GM06990 (cell line): Measurements from ENCODE around the gene MAPK1IP1L.

Experiments
- DNase-seq: peaks from one replicate; pipeline ENCODE4 v3.0.0-alpha.2; 2011; ENCODE audit not compliant: insufficient read length; ENCODE audit errors: extremely low read depth
- H3K27me3 ChIP-seq: replicated peaks from 2 replicates; pipeline ENCODE4 v1.6.0; 2011; ENCODE audit warnings: low read length; ENCODE audit not compliant: control insufficient read depth, insufficient read depth
- H3K36me3 ChIP-seq: 2 replicates; pipeline ENCODE4 v1.5.1; 2011; ENCODE audit warnings: low read length; ENCODE audit not compliant: control insufficient read depth, insufficient read depth
- H3K4me3 ChIP-seq: replicated peaks from 2 replicates; pipeline ENCODE4 v1.5.1; 2011; ENCODE audit warnings: low read depth, mild to moderate bottlenecking, control low read depth, low read length
- TF ChIP-seq, protein P1 (sequence below): IDR thresholded peaks from 2 replicates; pipeline ENCODE4 v1.5.1; 2011; ENCODE audit warnings: low read length, control low read depth, mild to moderate bottlenecking, inconsistent platforms; ENCODE audit not compliant: insufficient read depth, poor library complexity, severe bottlenecking

The MAPK1IP1L gene

DNA sequence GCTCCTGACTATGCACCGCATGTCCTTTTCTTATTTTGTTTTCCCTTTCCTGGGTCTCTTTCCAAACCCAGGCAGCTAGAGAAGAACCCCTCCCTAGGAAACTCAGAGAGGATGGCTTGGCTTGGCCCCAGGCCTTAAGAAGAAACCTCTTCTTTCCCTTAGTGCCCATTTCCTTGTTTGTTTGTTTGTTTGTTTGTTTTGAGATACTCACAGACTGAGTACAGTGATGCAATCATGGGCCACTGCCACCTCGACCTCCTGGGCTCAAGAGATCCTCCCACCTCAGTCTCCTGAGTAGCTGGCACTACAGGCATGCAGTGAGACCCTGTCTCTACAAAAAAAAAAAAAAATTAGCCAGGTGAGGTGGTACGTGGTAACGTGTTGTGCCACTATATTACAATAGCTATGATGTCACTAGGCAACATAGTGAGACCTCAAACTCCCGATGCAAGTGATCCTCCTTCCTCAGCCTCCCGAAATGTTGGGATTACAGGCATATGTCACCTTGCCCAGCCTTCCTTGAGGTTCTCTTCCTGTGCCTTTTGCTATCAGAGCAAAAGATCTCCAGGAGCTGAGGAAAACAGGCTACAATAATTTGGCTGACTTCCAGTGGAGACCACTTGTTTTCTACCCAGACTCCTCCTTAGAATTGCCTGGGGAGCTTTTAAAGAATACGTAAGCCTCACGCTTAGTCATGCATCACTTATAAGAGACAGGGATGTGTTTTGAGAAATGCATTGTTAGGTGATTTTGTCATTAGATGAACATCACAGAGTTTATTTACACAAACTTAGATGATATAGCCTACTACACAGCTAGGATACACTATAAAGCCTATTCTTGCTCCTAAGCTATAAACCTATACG, 43.1 kb downstream of the MAPK1IP1L start:
- Histone ChIP-seq H3K4me3 (no peak overlapping the region), H3K36me3 (no peaks in the 10 kb centered on the region), H3K27me3 (no peaks in the 10 kb centered on the region)
- TF ChIP-seq, protein P1, sequence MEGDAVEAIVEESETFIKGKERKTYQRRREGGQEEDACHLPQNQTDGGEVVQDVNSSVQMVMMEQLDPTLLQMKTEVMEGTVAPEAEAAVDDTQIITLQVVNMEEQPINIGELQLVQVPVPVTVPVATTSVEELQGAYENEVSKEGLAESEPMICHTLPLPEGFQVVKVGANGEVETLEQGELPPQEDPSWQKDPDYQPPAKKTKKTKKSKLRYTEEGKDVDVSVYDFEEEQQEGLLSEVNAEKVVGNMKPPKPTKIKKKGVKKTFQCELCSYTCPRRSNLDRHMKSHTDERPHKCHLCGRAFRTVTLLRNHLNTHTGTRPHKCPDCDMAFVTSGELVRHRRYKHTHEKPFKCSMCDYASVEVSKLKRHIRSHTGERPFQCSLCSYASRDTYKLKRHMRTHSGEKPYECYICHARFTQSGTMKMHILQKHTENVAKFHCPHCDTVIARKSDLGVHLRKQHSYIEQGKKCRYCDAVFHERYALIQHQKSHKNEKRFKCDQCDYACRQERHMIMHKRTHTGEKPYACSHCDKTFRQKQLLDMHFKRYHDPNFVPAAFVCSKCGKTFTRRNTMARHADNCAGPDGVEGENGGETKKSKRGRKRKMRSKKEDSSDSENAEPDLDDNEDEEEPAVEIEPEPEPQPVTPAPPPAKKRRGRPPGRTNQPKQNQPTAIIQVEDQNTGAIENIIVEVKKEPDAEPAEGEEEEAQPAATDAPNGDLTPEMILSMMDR, result no peak
- no peak for DNase-seq

DNA sequence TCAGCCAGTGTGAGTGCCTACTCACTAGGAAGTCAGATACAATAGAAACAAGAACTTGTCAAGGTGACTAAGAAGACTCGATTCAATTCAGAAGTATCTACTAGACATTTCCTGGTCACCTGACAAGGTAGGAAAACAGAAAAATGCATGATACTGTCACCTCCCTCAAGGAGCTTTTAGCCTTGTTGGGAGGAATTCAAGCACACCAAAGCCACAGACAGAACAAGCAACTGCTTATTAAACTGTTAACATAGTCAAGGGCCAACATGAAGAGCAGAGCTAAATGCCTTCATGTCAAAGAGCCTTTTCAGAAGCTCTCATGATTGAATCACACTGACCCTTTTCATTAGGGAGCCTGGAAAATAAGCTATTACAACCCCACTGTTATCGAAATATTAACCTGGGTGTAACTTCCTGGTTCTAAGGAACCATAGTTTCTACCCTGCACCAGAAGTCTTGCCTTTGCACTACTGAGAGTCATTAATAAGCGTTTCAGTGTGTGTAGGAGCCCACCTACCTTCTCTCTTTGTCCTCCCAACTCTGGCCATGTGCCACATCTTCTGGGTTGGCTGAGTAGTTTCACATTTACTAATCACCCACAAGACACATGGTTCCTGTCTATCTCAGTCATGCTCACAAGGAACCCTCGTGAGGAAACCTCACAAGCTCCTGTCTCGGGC, 46.6 kb downstream of the MAPK1IP1L start:
- Histone ChIP-seq H3K4me3 (no peak overlapping the region), H3K27me3 (no peaks in the 10 kb centered on the region), H3K36me3 (no peaks in the 10 kb centered on the region)
- TF ChIP-seq, protein P1, result no peak
- DNase-seq, result peak; percentile 80

DNA sequence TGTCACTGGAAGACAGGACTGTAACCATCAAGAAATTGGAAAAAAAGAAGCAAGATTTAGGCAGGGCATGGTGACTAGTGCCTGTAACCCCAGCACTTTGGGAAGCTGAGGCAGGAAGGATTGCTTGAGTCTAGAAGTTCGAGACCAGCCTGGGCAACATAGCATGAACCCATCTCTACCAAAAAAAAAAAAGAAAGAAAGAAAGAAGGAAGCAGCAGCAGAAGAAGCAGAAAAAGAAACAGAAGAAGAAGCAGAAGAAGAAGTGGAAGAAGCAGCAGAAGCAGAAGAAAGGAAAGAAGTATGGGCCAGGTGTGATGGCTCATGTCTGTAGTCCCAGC, 47.1 kb downstream of the MAPK1IP1L start:
- H3K36me3 ChIP-seq, result no peaks in the 10 kb centered on the region
- H3K27me3 ChIP-seq, result no peaks in the 10 kb centered on the region
- no peak overlapping the region for H3K4me3 ChIP-seq
- no peak for DNase-seq
- TF ChIP-seq, protein P1, result no peak

DNA sequence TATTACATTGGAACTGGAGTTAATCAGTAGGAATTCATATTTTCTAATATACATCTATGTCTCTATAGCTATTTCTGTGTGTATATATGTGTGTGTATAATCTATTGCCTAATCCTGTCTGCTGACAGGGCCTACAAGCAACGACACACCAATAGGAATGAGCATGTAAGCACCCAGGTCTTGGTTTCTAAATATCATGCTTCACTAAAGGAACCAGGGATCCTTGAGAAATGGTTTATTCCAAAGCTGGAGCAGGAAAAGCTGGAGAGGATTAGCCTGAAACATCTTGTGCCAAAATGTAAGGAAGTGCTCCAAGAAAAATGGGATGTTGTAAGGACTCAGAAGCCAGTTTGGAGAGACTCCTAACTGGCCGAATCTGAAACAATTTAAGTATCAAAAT, 48.3 kb downstream of the MAPK1IP1L start:
- H3K4me3 ChIP-seq, result no peak overlapping the region
- no peaks in the 10 kb centered on the region for H3K27me3 ChIP-seq
- TF ChIP-seq, protein P1, result no peak
- no peaks in the 10 kb centered on the region for H3K36me3 ChIP-seq
- DNase-seq, result no peak

DNA sequence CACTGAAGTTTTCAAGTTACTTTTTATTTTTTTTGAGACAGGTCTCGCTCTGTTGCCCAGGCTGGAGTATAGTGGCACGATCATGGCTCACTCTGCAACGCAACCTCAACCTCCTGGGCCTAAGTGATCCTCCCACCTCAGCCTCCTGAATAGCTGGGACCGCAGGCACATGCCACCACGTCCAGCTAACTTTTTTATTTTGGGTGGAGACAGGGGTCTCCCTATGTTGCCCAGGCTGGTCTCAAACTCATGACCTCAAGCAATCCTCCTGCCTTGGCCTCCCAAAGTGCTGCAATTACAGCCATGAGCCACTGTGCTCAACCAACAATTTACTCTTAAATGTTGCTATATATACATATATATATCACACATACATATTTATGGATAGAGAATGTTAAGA, 50.3 kb downstream of the MAPK1IP1L start:
- Histone ChIP-seq H3K36me3 (no peaks in the 10 kb centered on the region), H3K4me3 (no peak overlapping the region), H3K27me3 (no peaks in the 10 kb centered on the region)
- TF ChIP-seq, protein P1, result no peak
- no peak for DNase-seq
